ENCODE results near the gene COMMD8. TPM values are rescaled to one million over a fixed set of nuclear protein-coding genes. Genes with fewer than 3 reads are reported as not detected.

Gene COMMD8
- total RNA-seq, 6 donors from 2014 or later, result 6.3 to 17.2 (median 15.3) TPM

GRCh38 chr4:47415719-47416118 lies 47.8 kb downstream of the COMMD8 start:
- DNase-seq (no peak), ATAC-seq (ENCODE audit: low FRiP score in 2 of 2) (no peak)
- H3K27ac ChIP-seq, result no peak overlapping the region
- no peaks in the 10 kb centered on the region for H3K27me3 ChIP-seq
- H3K36me3 ChIP-seq, result no peaks in the 10 kb centered on the region
- H3K9me3 ChIP-seq, result no peaks in the 10 kb centered on the region
- H3K4me1 ChIP-seq, result no peaks in the 10 kb centered on the region
- no peak overlapping the region for H3K4me3 ChIP-seq
- TF ChIP-seq POLR2A (IDR thresholded peaks at IDR 0.05) (no peak), POLR2AphosphoS5 (IDR thresholded peaks at IDR 0.05) (no peak), EP300 (IDR thresholded peaks at IDR 0.05) (no peak), CTCF (IDR thresholded peaks at IDR 0.05) (no peak)

- no peaks in the 10 kb centered on the region for H3K36me3 ChIP-seq
- no peaks in the 10 kb centered on the region for H3K27me3 ChIP-seq
- no peaks in the 10 kb centered on the region for H3K4me1 ChIP-seq
- TF ChIP-seq CTCF (IDR thresholded peaks at IDR 0.05), result no peak
- no peak overlapping the region for H3K4me3 ChIP-seq
- 49 to 51% methylated on average over 2 of the region's 2 CpGs for WGBS, 2 donors
- no peak for DNase-seq
- no peaks in the 10 kb centered on the region for H3K9me3 ChIP-seq
- H3K27ac ChIP-seq, result no peak overlapping the region
- ATAC-seq (ENCODE audit: low FRiP score in 2 of 2), result no peak
Observed at GRCh38 chr4:47413521-47413920, 50.0 kb downstream of the COMMD8 start.

GRCh38 chr4:47410271-47410670 lies 53.2 kb downstream of the COMMD8 start:
- no peaks in the 10 kb centered on the region for H3K9me3 ChIP-seq
- H3K27me3 ChIP-seq, result no peaks in the 10 kb centered on the region
- no peak overlapping the region for H3K4me3 ChIP-seq
- H3K4me1 ChIP-seq, result no peaks in the 10 kb centered on the region
- no peak overlapping the region for H3K27ac ChIP-seq
- no peaks in the 10 kb centered on the region for H3K36me3 ChIP-seq
- 43 to 50% methylated on average over 1 of the region's 1 CpG for WGBS, 2 donors
- TF ChIP-seq EP300 (IDR thresholded peaks at IDR 0.05) (no peak), CTCF (IDR thresholded peaks at IDR 0.05) (no peak), POLR2A (IDR thresholded peaks at IDR 0.05) (no peak), POLR2AphosphoS5 (IDR thresholded peaks at IDR 0.05) (no peak)
- ATAC-seq (ENCODE audit: low FRiP score in 2 of 2), result no peak
- DNase-seq, result no peak

- WGBS, 2 donors, result 64 to 76% methylated on average over 2 of the region's 2 CpGs
- DNase-seq, result no peak
- Histone ChIP-seq H3K4me1 (no peaks in the 10 kb centered on the region), H3K27ac (no peak overlapping the region), H3K9me3 (no peaks in the 10 kb centered on the region), H3K4me3 (no peak overlapping the region), H3K36me3 (no peaks in the 10 kb centered on the region), H3K27me3 (no peaks in the 10 kb centered on the region)
- no peak for ATAC-seq (ENCODE audit: low FRiP score in 2 of 2)
- TF ChIP-seq EP300 (IDR thresholded peaks at IDR 0.05), result no peak
- TF ChIP-seq POLR2A (IDR thresholded peaks at IDR 0.05), result no peak
- TF ChIP-seq POLR2AphosphoS5 (IDR thresholded peaks at IDR 0.05), result no peak
- TF ChIP-seq CTCF (IDR thresholded peaks at IDR 0.05), result no peak
Observed at GRCh38 chr4:47406408-47406807, 57.1 kb downstream of the COMMD8 start.

Other genes starting within 250 kb of the COMMD8 start
- 10 to 100 TPM; 13.7 to 27.6 (median 22.1) TPM for gene ATP10D, start 21.6 kb upstream of the COMMD8 start, total RNA-seq